H1 (cell line): ENCODE measurements around the gene IGF2R. TPM values are rescaled to one million over a fixed set of nuclear protein-coding genes. Genes with fewer than 3 reads are reported as not detected.

Experiments
- CTCF ChIA-PET: fragments of 300-600 bp; sonication (Branson Sonifier 250); formaldehyde crosslinking; loops from one replicate; lab custom pipeline; 2021; ENCODE audit not compliant: partially characterized antibody; lab: Charles Lee
- POLR2A ChIA-PET: fragments of 300-600 bp; sonication (Branson Sonifier 250); formaldehyde crosslinking; loops from one replicate; lab custom pipeline; 2021; ENCODE audit warnings: inconsistent platforms; ENCODE audit not compliant: partially characterized antibody; lab: Charles Lee
- DNase-seq, 2 experiments: peaks; one replicate each; pipeline versions ENCODE4 v3.0.0 to v3.0.0-alpha.2; 2010 to 2022; ENCODE audit warnings: low spot score in 2 of 2, low read depth in 1 of 2, mixed read lengths in 1 of 2
- FAIRE-seq: peaks from 2 replicates; lab custom pipeline; 2011; peaks lifted over from hg19 to GRCh38; lab: Jason Lieb, UNC
- H2AFZ ChIP-seq: 2 replicates; pipeline ENCODE4 v1.8.1; 2012; ENCODE audit warnings: low read length, inconsistent platforms
- H2AK5ac ChIP-seq: 2 replicates; pipeline ENCODE4 v1.6.1; 2013; ENCODE audit warnings: low read depth, low read length
- H2BK120ac ChIP-seq: replicated peaks from 2 replicates; pipeline ENCODE3; 2013; ENCODE audit warnings: low read depth, low read length, inconsistent platforms
- H2BK12ac ChIP-seq: 2 replicates; pipeline ENCODE4 v1.6.1; 2013; ENCODE audit warnings: low read depth, low read length
- H2BK15ac ChIP-seq: 2 replicates; pipeline ENCODE4 v1.6.1; 2013; ENCODE audit warnings: low read length
- H2BK20ac ChIP-seq: 2 replicates; pipeline ENCODE4 v1.6.1; 2013; ENCODE audit warnings: low read length
- H2BK5ac ChIP-seq: 2 replicates; pipeline ENCODE4 v1.6.1; 2013; ENCODE audit warnings: low read depth, low read length
- H3K14ac ChIP-seq: 2 replicates; pipeline ENCODE4 v1.6.1; 2013; ENCODE audit warnings: inconsistent platforms; ENCODE audit not compliant: insufficient read length
- H3K18ac ChIP-seq: 2 replicates; pipeline ENCODE4 v1.6.1; 2013; ENCODE audit warnings: low read length; ENCODE audit errors: extremely low read depth
- H3K23ac ChIP-seq: 2 replicates; pipeline ENCODE4 v1.6.1; 2013; ENCODE audit warnings: inconsistent platforms; ENCODE audit not compliant: insufficient read length
- H3K23me2 ChIP-seq: 2 replicates; pipeline ENCODE4 v1.6.1; 2013; ENCODE audit warnings: low read depth, low read length
- H3K27ac ChIP-seq: 2 replicates; pipeline ENCODE4 v1.6.1; 2011; ENCODE audit warnings: low read depth, low read length, inconsistent platforms
- H3K27me3 ChIP-seq, 4 experiments: replicated peaks in 1 of 4; 1 replicate in 1 of 4; 2 replicates in 3 of 4; pipeline versions ENCODE4 v1.6.1 to v1.8.1; 2011 to 2013; ENCODE audit warnings: low read length in 3 of 4, mild to moderate bottlenecking in 3 of 4, inconsistent platforms in 2 of 4, mixed read lengths in 2 of 4, moderate library complexity in 1 of 4; ENCODE audit not compliant: control insufficient read depth in 3 of 4, insufficient read depth in 3 of 4; ENCODE audit errors: extremely low read depth in 1 of 4
- H3K36me3 ChIP-seq, 4 experiments: 2 replicates each; pipeline versions ENCODE4 v1.6.1 to v1.8.1; 2011 to 2013; ENCODE audit warnings: mild to moderate bottlenecking in 4 of 4, low read length in 3 of 4, moderate library complexity in 2 of 4, control low read depth in 1 of 4, inconsistent platforms in 1 of 4; ENCODE audit not compliant: insufficient read depth in 4 of 4, control insufficient read depth in 2 of 4
- H3K4ac ChIP-seq: replicated peaks from 2 replicates; pipeline ENCODE3; 2013; ENCODE audit warnings: low read length, low read depth, mixed read lengths, inconsistent platforms; ENCODE audit not compliant: insufficient read length
- H3K4me1 ChIP-seq, 4 experiments: replicated peaks in 1 of 4; 1 replicate in 1 of 4; 2 replicates in 3 of 4; pipeline versions ENCODE4 v1.6.1 to v1.8.1; 2011 to 2013; ENCODE audit warnings: low read length in 3 of 4, inconsistent platforms in 2 of 4, mixed read lengths in 1 of 4; ENCODE audit not compliant: insufficient read depth in 4 of 4, control insufficient read depth in 3 of 4
- H3K4me2 ChIP-seq, 2 experiments: 2 replicates each; pipeline versions ENCODE4 v1.6.1 to v1.8.1; 2011 to 2013; ENCODE audit warnings: low read depth in 2 of 2, low read length in 2 of 2, control low read depth in 1 of 2, inconsistent platforms in 1 of 2, mild to moderate bottlenecking in 1 of 2; ENCODE audit not compliant: insufficient read depth in 1 of 2
- H3K4me3 ChIP-seq, 4 experiments: fragments of 200-600, 300-600 bp in 1 of 4; sonication (generic), shearing (Covaris generic), sonication (Bioruptor Twin) in 1 of 4; 2 replicates each; pipeline versions ENCODE4 v1.5.1 to v1.8.1; 2011 to 2016; ENCODE audit warnings: low read length in 4 of 4, low read depth in 3 of 4, control low read depth in 2 of 4, inconsistent platforms in 2 of 4, mild to moderate bottlenecking in 2 of 4, mixed read lengths in 1 of 4, moderate library complexity in 1 of 4; ENCODE audit not compliant: insufficient read depth in 2 of 4; ENCODE audit errors: extremely low read depth in 1 of 4
- H3K56ac ChIP-seq: replicated peaks from 2 replicates; pipeline ENCODE3; 2013; ENCODE audit warnings: low read depth, mild to moderate bottlenecking, mixed read lengths, low read length, inconsistent platforms; ENCODE audit not compliant: insufficient read length
- H3K79me1 ChIP-seq: 2 replicates; pipeline ENCODE4 v1.6.1; 2013; ENCODE audit warnings: low read depth, low read length, control low read depth
- H3K79me2 ChIP-seq, 2 experiments: 2 replicates each; pipeline versions ENCODE4 v1.6.1 to v1.8.1; 2012 to 2013; ENCODE audit warnings: low read length in 2 of 2, mild to moderate bottlenecking in 2 of 2, inconsistent platforms in 1 of 2; ENCODE audit not compliant: insufficient read depth in 2 of 2, control insufficient read depth in 1 of 2
- H3K9ac ChIP-seq, 4 experiments: replicated peaks in 1 of 4; 1 replicate in 1 of 4; 2 replicates in 3 of 4; pipeline versions ENCODE4 v1.6.1 to v1.8.1; 2011 to 2013; ENCODE audit warnings: low read depth in 3 of 4, low read length in 3 of 4, control low read depth in 2 of 4, mild to moderate bottlenecking in 2 of 4, moderate library complexity in 2 of 4, inconsistent platforms in 1 of 4; ENCODE audit errors: extremely low read depth in 1 of 4
- H3K9me3 ChIP-seq, 2 experiments: 2 replicates each; pipeline versions ENCODE4 v1.6.1 to v1.8.1; 2012 to 2013; ENCODE audit warnings: mild to moderate bottlenecking in 2 of 2, moderate library complexity in 2 of 2, control low read depth in 1 of 2, inconsistent platforms in 1 of 2, low read depth in 1 of 2, low read length in 1 of 2, mixed read lengths in 1 of 2; ENCODE audit not compliant: insufficient read depth in 2 of 2
- H4K20me1 ChIP-seq, 2 experiments: replicated peaks in 1 of 2; 2 replicates each; pipeline versions ENCODE3 to v1.8.1; 2011 to 2013; ENCODE audit warnings: inconsistent platforms in 2 of 2, low read length in 2 of 2, mild to moderate bottlenecking in 1 of 2; ENCODE audit not compliant: insufficient read depth in 2 of 2, control insufficient read depth in 1 of 2
- H4K5ac ChIP-seq: 2 replicates; pipeline ENCODE4 v1.6.1; 2013; ENCODE audit warnings: low read length, low read depth, mixed read lengths, inconsistent platforms; ENCODE audit not compliant: insufficient read length
- H4K8ac ChIP-seq: 2 replicates; pipeline ENCODE4 v1.8.0; 2013; ENCODE audit warnings: mild to moderate bottlenecking, moderate library complexity, low read length, inconsistent platforms; ENCODE audit not compliant: insufficient read depth; ENCODE audit errors: extremely low read depth
- H4K91ac ChIP-seq: replicated peaks from 2 replicates; pipeline ENCODE3; 2013; ENCODE audit warnings: low read length, mixed read lengths, inconsistent platforms; ENCODE audit not compliant: insufficient read length
- CEBPB ChIP-seq: IDR thresholded peaks from 2 replicates; pipeline ENCODE4 v1.6.1; 2012; ENCODE audit warnings: low read depth, low read length
- EP300 ChIP-seq, 2 experiments: IDR thresholded peaks; 1 replicate in 1 of 2; 2 replicates in 1 of 2; pipeline ENCODE4 v1.6.1; 2011 to 2012; ENCODE audit warnings: low read depth in 2 of 2, low read length in 2 of 2, mild to moderate bottlenecking in 2 of 2, borderline replicate concordance in 1 of 2, inconsistent platforms in 1 of 2, moderate library complexity in 1 of 2
- FOSL1 ChIP-seq: IDR thresholded peaks from 2 replicates; pipeline ENCODE4 v1.6.1; 2011; ENCODE audit warnings: mild to moderate bottlenecking, low read depth, low read length, moderate library complexity; ENCODE audit not compliant: insufficient read depth
- RAD21 ChIP-seq, 2 experiments: IDR thresholded peaks in 1 of 2; conservative IDR thresholded peaks in 1 of 2; 2 replicates each; pipeline ENCODE4 v1.6.1; 2011; ENCODE audit warnings: low read depth in 2 of 2, low read length in 2 of 2, improper control_type of control experiment in 1 of 2, inconsistent platforms in 1 of 2, mild to moderate bottlenecking in 1 of 2, moderate library complexity in 1 of 2
- RXRA ChIP-seq: IDR thresholded peaks from 2 replicates; pipeline ENCODE4 v1.6.1; 2011; ENCODE audit warnings: low read depth, mild to moderate bottlenecking, low read length, moderate library complexity; ENCODE audit not compliant: insufficient read depth
- SIN3A ChIP-seq, 2 experiments: IDR thresholded peaks in 1 of 2; conservative IDR thresholded peaks in 1 of 2; 2 replicates each; pipeline ENCODE4 v1.6.1; 2011 to 2012; ENCODE audit warnings: low read length in 2 of 2, improper control_type of control experiment in 1 of 2, low read depth in 1 of 2, mild to moderate bottlenecking in 1 of 2
- WGBS, 2 experiments: shearing (Covaris generic) in 1 of 2; methylation state at CpG; one replicate each; pipeline versions ENCODE4 v1.1.6 to v1.1.7; 2013 to 2015; ENCODE audit warnings: low lambda C conversion rate in 2 of 2, mixed read lengths in 2 of 2, inconsistent platforms in 1 of 2, low coverage in 1 of 2, missing lambda C conversion rate in 1 of 2; ENCODE audit not compliant: insufficient replicate concordance in 2 of 2, insufficient coverage in 1 of 2, insufficient read length in 1 of 2; ENCODE audit errors: extremely low coverage in 1 of 2, missing lambda C conversion rate in 1 of 2; 5-methylcytosine and 5-hydroxymethylcytosine counted together
- polyA plus RNA-seq, 7 experiments: library from polyadenylated mRNA; depleted of rRNA in 3 of 7; stranded (reverse) in 5 of 7; unstranded in 2 of 7; fragments of >200 nt in 5 of 7; fragments of 200-250 nt in 2 of 7; gene quantifications; 1 replicate in 5 of 7; 2 replicates in 1 of 7; 4 replicates in 1 of 7; pipeline versions ENCODE4 v1.2.1 to v1.2.3, GENCODE V29; 2011 to 2013; ENCODE audit warnings: missing spikeins in 2 of 7, mixed read lengths in 2 of 7
- total RNA-seq: library from RNA; stranded (reverse); fragmentation: NEBNext Ultra II Directional; extraction: Animal tissue kit (Norgen Biotek cat#: 25700); gene quantifications from 2 replicates; pipeline ENCODE4 v1.2.1, GENCODE V29; 2021

The IGF2R gene
- total and polyA plus RNA-seq, 2 of the 8 experiments (the other 6 are each of a cell fraction or from before 2014, with no cell fraction given): 20.6 to 74.1 TPM

DNA sequence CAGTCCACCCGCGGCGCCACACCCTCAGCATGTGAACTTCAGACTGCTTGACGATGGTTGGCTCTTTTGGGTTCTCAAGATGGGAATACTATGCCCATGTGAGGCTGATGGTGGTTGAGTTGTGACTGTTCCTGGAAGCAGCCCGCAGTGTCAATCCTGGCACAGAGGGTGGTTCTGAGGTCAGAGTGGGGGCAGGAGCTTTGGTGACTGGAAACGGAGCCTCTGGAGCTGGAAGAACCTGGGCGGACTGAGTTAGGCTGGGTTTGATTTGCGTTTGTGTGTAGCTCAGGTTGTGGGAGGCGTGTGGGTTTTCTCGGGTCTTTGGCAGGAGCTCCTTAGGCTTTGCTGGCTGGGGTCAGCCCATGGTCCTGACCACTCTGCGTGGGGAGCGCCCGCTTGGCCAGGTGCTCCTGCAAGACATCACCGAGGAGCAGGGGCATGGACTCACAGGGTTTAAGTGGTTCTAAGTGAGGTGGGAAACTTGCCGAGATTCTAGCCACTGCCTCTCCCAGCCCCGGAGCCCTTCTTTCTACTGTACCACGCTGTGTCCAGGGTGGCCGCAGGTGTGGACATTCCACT is 115.4 kb downstream of the IGF2R start:
- CTCF ChIA-PET: interaction anchor here (0.9 to 1.1 kb wide), 3 partner anchors 11 to 19 kb away, joined by 3 read pairs; no protein-coding TSS in a partner anchor
- Histone ChIP-seq H4K5ac (no peak overlapping the region), H3K4me3 (no peak overlapping the region), H3K9ac (no peak overlapping the region), H3K27ac (no peak overlapping the region), H2AK5ac (no peak overlapping the region), H3K23ac (no peak overlapping the region), H3K36me3 (peaks cover 21 to 70% (median 48%) of the 10 kb centered on the region in 4 experiments), H3K4me2 (no peak overlapping the region), H3K56ac (no peak overlapping the region), H3K23me2 (no peaks in the 10 kb centered on the region), H4K8ac (no peak overlapping the region), H3K9me3 (peaks cover 0 to 10% of the 10 kb centered on the region in 2 experiments; a peak in 2 of 4 replicates)
- no peak for DNase-seq
- TF ChIP-seq RAD21 (IDR thresholded peaks at IDR 0.05 in 1 of 2, conservative IDR thresholded peaks at IDR 0.05 in 1 of 2; ENCODE audit: low read depth in 2 of 2, low read length in 2 of 2) (no peak), FOSL1 (no peak), CEBPB (no peak), RXRA (no peak), EP300 (IDR thresholded peaks at IDR 0.05; ENCODE audit: borderline replicate concordance in 1 of 2, low read depth in 2 of 2, low read length in 2 of 2) (no peak), SIN3A (conservative IDR thresholded peaks at IDR 0.05 in 1 of 2, IDR thresholded peaks at IDR 0.05 in 1 of 2; ENCODE audit: low read depth in 1 of 2, low read length in 2 of 2) (no peak)
- TF ChIP-seq, all 59 proteins: peak for 0
- Histone ChIP-seq H3K18ac (no peak overlapping the region), H2BK20ac (no peak overlapping the region), H3K27me3 (no peaks in the 10 kb centered on the region), H3K4me1 (no peaks in the 10 kb centered on the region), H2AFZ (no peak overlapping the region), H4K91ac (no peak overlapping the region), H3K14ac (no peak overlapping the region), H2BK15ac (no peak overlapping the region), H2BK5ac (no peak overlapping the region), H2BK12ac (no peak overlapping the region), H2BK120ac (no peak overlapping the region), H3K79me1 (no peaks in the 10 kb centered on the region), H3K79me2 (no peaks in the 10 kb centered on the region), H4K20me1 (peaks cover 0 to 6% of the 10 kb centered on the region in 2 experiments), H3K4ac (no peak overlapping the region)
- POLR2A ChIA-PET: no interaction called here
- WGBS, 2 experiments: 93% methylated on average over 18 of the region's 18 CpGs; no CpG with 5 or more reads in 1 of the 2 experiments
- FAIRE-seq: no peak
